DND-41 (cell line): ENCODE data around the gene SRRM1.
A peak's percentile ranks its signal among the peaks of the same experiment; 100 is the strongest.

Experiments
- ATAC-seq: fragments of 200-7000 bp; cut with Tn5 transposase; 3 replicates; pipeline ENCODE4 v1.9.1; 2021; ENCODE audit warnings: low read depth; ENCODE audit not compliant: insufficient read depth
- DNase-seq: peaks from one replicate; pipeline ENCODE4 v3.0.0-alpha.2; 2020
- H2AFZ ChIP-seq: 2 replicates; pipeline ENCODE4 v1.6.0; 2012; ENCODE audit warnings: low read depth, low read length
- H3K27ac ChIP-seq: 2 replicates; pipeline ENCODE4 v1.5.1; 2012; ENCODE audit warnings: low read length, inconsistent platforms
- H3K27me3 ChIP-seq: fragments of 200-600 bp; sonication (generic); 2 replicates; pipeline ENCODE4 v1.6.0; 2012; ENCODE audit warnings: low read length, mild to moderate bottlenecking, inconsistent platforms; ENCODE audit not compliant: insufficient read depth, poor library complexity
- H3K36me3 ChIP-seq: 2 replicates; pipeline ENCODE4 v1.5.1; 2012; ENCODE audit warnings: low read length, inconsistent platforms; ENCODE audit not compliant: insufficient read depth
- H3K4me1 ChIP-seq: 2 replicates; pipeline ENCODE4 v1.5.1; 2012; ENCODE audit warnings: mild to moderate bottlenecking, low read length; ENCODE audit not compliant: insufficient read depth
- H3K4me2 ChIP-seq: 2 replicates; pipeline ENCODE4 v1.6.0; 2012; ENCODE audit warnings: mild to moderate bottlenecking, moderate library complexity, low read length, inconsistent platforms; ENCODE audit not compliant: insufficient read depth
- H3K4me3 ChIP-seq, 2 experiments: fragments of 200-600 bp in 1 of 2; shearing (Covaris generic) in 1 of 2; 2 replicates each; pipeline ENCODE4 v1.5.1; 2012 to 2016; ENCODE audit warnings: inconsistent platforms in 2 of 2, low read length in 2 of 2, mild to moderate bottlenecking in 2 of 2, low read depth in 1 of 2, moderate library complexity in 1 of 2
- H3K79me2 ChIP-seq: 2 replicates; pipeline ENCODE4 v1.6.0; 2012; ENCODE audit warnings: low read length, inconsistent platforms; ENCODE audit not compliant: insufficient read depth
- H3K9ac ChIP-seq: 2 replicates; pipeline ENCODE4 v1.6.0; 2012; ENCODE audit warnings: low read depth, mild to moderate bottlenecking, inconsistent platforms, low read length, moderate library complexity
- H3K9me3 ChIP-seq: 2 replicates; pipeline ENCODE4 v1.5.1; 2012; ENCODE audit warnings: low read length, moderate library complexity, mild to moderate bottlenecking, inconsistent platforms; ENCODE audit not compliant: insufficient read depth, severe bottlenecking
- H4K20me1 ChIP-seq: 2 replicates; pipeline ENCODE4 v1.6.0; 2012; ENCODE audit warnings: low read length; ENCODE audit not compliant: insufficient read depth
- EZH2 ChIP-seq: IDR thresholded peaks from 3 replicates; pipeline ENCODE4 v1.6.1; 2012; ENCODE audit warnings: borderline replicate concordance, low read depth, mild to moderate bottlenecking, moderate library complexity, low read length, inconsistent platforms; ENCODE audit not compliant: severe bottlenecking
- TF ChIP-seq, protein P1 (sequence below): IDR thresholded peaks from 2 replicates; pipeline ENCODE4 v1.5.1; 2012; ENCODE audit warnings: borderline replicate concordance, low read length, moderate library complexity, mild to moderate bottlenecking; ENCODE audit not compliant: poor library complexity, severe bottlenecking; ENCODE audit errors: extremely low read depth

Gene SRRM1

DNA sequence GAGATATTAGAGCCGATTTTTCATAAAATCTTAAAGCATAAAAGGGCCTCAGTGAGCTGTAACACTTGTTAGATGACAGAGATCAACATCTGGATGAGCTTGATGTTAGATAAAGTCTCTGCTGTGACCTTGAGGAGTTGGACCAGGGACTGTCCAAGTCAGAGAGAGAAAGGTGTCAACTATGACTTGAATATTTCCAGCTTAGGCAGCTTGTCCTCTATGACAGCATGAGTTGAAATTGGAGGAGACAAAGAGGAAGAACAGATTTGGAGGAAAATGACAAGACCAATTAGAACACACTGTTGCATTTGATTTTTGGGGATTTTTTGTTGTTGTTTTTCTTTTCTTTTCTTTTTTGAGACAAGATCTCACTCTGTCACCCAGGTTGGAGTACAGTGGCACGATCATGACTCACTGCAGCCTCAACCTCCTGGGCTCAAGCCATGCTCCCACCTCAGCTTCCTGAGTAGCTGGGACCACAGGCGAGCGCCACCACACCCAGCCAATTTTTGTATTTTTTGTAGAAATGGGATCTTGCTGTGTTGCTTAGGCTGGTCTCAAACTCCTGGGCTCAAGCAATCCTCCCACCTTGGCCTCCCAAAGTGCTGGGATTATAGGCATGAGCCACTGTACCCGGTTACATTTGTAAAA lies 66.8 kb downstream of the SRRM1 start:
- Histone ChIP-seq H3K36me3 (no peaks in the 10 kb centered on the region), H3K27me3 (no peaks in the 10 kb centered on the region), H3K4me2 (no peak overlapping the region), H3K4me1 (no peaks in the 10 kb centered on the region), H4K20me1 (no peaks in the 10 kb centered on the region), H3K79me2 (no peaks in the 10 kb centered on the region), H3K9ac (no peak overlapping the region), H2AFZ (no peak overlapping the region), H3K9me3 (no peaks in the 10 kb centered on the region), H3K27ac (no peak overlapping the region), H3K4me3 (no peak overlapping the region)
- ATAC-seq, result no peak
- DNase-seq, result peak; percentile 15
- TF ChIP-seq, protein P1, sequence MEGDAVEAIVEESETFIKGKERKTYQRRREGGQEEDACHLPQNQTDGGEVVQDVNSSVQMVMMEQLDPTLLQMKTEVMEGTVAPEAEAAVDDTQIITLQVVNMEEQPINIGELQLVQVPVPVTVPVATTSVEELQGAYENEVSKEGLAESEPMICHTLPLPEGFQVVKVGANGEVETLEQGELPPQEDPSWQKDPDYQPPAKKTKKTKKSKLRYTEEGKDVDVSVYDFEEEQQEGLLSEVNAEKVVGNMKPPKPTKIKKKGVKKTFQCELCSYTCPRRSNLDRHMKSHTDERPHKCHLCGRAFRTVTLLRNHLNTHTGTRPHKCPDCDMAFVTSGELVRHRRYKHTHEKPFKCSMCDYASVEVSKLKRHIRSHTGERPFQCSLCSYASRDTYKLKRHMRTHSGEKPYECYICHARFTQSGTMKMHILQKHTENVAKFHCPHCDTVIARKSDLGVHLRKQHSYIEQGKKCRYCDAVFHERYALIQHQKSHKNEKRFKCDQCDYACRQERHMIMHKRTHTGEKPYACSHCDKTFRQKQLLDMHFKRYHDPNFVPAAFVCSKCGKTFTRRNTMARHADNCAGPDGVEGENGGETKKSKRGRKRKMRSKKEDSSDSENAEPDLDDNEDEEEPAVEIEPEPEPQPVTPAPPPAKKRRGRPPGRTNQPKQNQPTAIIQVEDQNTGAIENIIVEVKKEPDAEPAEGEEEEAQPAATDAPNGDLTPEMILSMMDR, result no peak
- TF ChIP-seq EZH2, result no peak

DNA sequence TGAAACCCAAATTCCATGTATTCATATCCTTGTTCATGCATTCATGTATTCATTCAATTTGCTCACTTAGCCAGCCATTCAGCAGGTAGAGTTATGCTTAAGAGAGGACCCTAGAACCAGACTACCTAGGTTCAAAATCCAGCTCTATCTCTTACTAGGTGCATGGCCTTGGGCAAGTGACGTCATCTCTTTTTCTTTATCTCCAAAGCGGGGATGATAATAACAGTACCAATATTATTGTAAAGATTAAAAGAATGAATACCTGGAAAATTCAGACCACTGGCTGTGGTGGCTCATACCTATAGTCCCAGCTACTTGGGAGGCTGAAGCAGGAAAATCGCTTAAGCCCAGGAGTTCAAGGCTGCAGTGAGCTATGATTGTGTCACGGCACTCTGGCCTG lies 68.2 kb downstream of the SRRM1 start:
- H3K27me3 ChIP-seq, result no peaks in the 10 kb centered on the region
- TF ChIP-seq EZH2, result no peak
- TF ChIP-seq, protein P1, result no peak
- H3K4me2 ChIP-seq, result no peak overlapping the region
- H3K79me2 ChIP-seq, result no peaks in the 10 kb centered on the region
- H3K4me3 ChIP-seq, result no peak overlapping the region
- H4K20me1 ChIP-seq, result no peaks in the 10 kb centered on the region
- H2AFZ ChIP-seq, result no peak overlapping the region
- no peaks in the 10 kb centered on the region for H3K9me3 ChIP-seq
- DNase-seq (no peak), ATAC-seq (no peak)
- no peak overlapping the region for H3K27ac ChIP-seq
- no peaks in the 10 kb centered on the region for H3K4me1 ChIP-seq
- H3K9ac ChIP-seq, result no peak overlapping the region
- no peaks in the 10 kb centered on the region for H3K36me3 ChIP-seq

DNA sequence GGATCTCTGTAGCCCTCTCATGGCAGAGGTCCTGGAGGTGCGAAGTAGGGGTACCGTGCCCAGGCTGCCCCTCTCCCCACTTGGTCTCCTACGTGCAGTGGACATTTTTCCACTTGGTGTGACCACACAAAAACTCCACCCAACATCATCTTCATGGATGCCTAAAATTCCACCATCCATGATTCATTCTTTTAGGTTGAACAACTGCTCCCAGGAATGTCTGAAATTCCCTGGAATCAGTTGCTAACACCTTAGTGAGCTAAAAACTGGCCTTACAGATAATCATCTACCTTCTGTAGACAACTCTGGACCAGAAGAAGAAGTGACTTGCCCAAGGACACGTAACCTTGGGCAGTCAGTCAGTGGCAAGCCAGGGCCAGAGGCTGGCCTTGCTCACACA lies 70.1 kb downstream of the SRRM1 start:
- no peaks in the 10 kb centered on the region for H3K9me3 ChIP-seq
- no peak overlapping the region for H3K4me3 ChIP-seq
- H3K9ac ChIP-seq, result no peak overlapping the region
- no peak overlapping the region for H2AFZ ChIP-seq
- no peak for TF ChIP-seq EZH2
- TF ChIP-seq, protein P1, result no peak
- ATAC-seq, result no peak
- H3K4me2 ChIP-seq, result no peak overlapping the region
- H3K36me3 ChIP-seq, result no peaks in the 10 kb centered on the region
- H4K20me1 ChIP-seq, result no peaks in the 10 kb centered on the region
- no peak for DNase-seq
- no peaks in the 10 kb centered on the region for H3K27me3 ChIP-seq
- H3K4me1 ChIP-seq, result no peaks in the 10 kb centered on the region
- H3K79me2 ChIP-seq, result no peaks in the 10 kb centered on the region
- H3K27ac ChIP-seq, result no peak overlapping the region

DNA sequence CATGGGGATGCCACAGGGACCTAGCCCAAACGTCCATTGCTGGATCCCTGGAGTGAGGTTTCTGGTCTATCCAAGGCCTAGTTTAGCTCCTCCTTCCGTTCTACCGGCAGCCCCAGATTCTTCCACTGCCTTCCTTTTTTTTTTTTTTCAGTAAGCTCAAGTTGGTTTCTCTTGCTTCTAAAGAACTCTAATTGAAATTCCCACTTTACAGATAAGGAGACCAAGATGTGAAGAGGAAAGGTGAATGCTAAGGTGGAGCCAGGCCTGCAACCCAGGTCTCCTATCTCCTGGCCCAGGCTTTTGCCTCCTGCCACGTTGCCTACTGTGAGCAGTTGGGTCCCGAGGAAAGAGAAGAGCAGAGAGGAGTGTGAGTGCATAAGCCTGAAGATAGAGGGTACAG lies 70.6 kb downstream of the SRRM1 start:
- DNase-seq, result no peak
- TF ChIP-seq, protein P1, result no peak
- no peak for TF ChIP-seq EZH2
- H3K79me2 ChIP-seq, result no peaks in the 10 kb centered on the region
- H3K27ac ChIP-seq, result no peak overlapping the region
- no peaks in the 10 kb centered on the region for H3K27me3 ChIP-seq
- H4K20me1 ChIP-seq, result no peaks in the 10 kb centered on the region
- H3K36me3 ChIP-seq, result no peaks in the 10 kb centered on the region
- H3K9ac ChIP-seq, result no peak overlapping the region
- ATAC-seq, result no peak
- no peaks in the 10 kb centered on the region for H3K4me1 ChIP-seq
- H3K4me3 ChIP-seq, result no peak overlapping the region
- H3K4me2 ChIP-seq, result no peak overlapping the region
- no peak overlapping the region for H2AFZ ChIP-seq
- no peaks in the 10 kb centered on the region for H3K9me3 ChIP-seq
